Measurements from ENCODE around the gene LONP1. TPM values are rescaled to one million over a fixed set of nuclear protein-coding genes. Genes with fewer than 3 reads are reported as not detected.
A peak's percentile ranks its signal among the peaks of the same experiment; 100 is the strongest.
"Not testable (repeated sequence)": the region's sequence is repeated elsewhere in the genome, so short reads cannot be mapped to it uniquely, and the experiment has no call there.

LONP1 gene, protein sequence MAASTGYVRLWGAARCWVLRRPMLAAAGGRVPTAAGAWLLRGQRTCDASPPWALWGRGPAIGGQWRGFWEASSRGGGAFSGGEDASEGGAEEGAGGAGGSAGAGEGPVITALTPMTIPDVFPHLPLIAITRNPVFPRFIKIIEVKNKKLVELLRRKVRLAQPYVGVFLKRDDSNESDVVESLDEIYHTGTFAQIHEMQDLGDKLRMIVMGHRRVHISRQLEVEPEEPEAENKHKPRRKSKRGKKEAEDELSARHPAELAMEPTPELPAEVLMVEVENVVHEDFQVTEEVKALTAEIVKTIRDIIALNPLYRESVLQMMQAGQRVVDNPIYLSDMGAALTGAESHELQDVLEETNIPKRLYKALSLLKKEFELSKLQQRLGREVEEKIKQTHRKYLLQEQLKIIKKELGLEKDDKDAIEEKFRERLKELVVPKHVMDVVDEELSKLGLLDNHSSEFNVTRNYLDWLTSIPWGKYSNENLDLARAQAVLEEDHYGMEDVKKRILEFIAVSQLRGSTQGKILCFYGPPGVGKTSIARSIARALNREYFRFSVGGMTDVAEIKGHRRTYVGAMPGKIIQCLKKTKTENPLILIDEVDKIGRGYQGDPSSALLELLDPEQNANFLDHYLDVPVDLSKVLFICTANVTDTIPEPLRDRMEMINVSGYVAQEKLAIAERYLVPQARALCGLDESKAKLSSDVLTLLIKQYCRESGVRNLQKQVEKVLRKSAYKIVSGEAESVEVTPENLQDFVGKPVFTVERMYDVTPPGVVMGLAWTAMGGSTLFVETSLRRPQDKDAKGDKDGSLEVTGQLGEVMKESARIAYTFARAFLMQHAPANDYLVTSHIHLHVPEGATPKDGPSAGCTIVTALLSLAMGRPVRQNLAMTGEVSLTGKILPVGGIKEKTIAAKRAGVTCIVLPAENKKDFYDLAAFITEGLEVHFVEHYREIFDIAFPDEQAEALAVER
- 95.6 and 116 TPM in 2 replicates for total RNA-seq (2014; rRNA removed; shearing (Covaris generic))

DNA sequence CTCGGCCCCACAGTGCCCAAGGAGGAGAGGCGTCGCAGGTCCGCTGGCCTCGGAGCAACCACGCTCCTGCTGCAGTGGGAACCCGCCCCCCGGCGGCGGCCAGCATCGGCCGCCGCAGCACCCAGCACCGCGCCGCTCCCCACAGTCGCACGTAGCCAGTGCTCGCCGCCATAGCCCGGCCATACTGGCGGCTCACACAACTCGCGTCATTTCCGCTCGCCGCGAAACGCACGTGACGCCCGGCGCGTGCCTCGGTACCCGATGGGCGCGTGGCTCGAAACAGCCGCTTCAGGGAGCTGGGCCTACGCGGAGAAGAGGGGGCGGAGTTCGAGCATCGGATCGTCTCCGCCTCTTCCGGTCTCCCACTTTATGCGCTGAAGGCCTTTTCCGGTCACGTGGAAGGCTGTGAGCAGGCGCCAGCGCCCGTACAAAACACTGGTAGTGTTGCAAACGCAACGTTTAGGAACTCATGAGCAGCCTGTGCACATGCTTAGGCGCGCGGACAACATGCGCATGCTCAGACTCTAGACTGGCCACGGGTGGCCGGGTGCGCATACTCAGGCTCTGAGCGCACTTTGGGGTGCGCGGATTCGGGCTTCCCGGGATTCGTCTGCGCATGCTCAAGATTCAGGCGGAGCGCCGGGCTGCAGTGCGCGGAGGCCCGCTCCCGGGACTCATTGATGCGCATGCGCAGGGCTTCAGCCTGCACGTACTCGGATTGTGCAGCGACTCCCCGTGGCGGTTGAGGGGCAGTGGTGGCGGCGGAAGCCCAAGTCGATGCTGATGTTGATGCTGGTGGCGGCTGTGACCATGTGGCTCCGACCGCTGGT, at the start of gene LONP1, which contains the start of gene CATSPERD:
Gene LONP1, minus strand, starts transcription at position 186 of the 830 bp plus-strand sequence. Its CDS starts 14 bp downstream, at position 172.
Gene CATSPERD, plus strand, starts transcription at position 677 of the 830 bp plus-strand sequence. Its CDS starts 101 bp downstream, at position 778.
- Histone ChIP-seq H3K4me1 (replicated peaks) (peaks cover 15% of the 10 kb centered on the region), H3K36me3 (peaks cover 18% of the 10 kb centered on the region), H3K27me3 (replicated peaks) (0 out of 2 replicates have a peak, but pooled peaks cover 2% of the 10 kb centered on the region), H3K4me3 (peak within 1 kb of the TSS; percentile 74), H3K27ac (peak within 1 kb of the TSS; percentile 72), H3K9me3 (replicated peaks) (no peaks in the 10 kb centered on the region)
- DNase-seq (ENCODE audit: low read depth in 1 of 2, low spot score in 2 of 2): peak; percentile 98 to 100

DNA sequence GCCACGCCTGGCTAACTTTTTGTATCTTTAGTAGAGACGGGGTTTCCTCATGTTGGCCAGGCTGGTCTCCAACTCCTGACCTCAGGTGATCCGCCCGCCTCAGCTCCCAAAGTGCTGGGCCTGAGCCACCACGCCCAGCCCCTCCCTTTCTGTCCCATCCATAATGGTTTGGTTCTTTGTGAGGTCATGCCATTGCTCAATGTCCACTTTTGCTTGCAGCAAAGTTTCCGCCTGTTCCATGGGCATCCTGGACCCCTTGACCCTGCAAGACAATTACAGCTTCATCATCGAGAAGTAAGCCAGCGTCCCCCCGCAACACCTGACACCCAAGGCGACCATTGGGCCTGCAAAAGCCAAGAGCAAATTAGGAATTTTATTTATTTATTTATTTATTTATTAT, 48.0 kb upstream of the LONP1 start:
- H3K27ac ChIP-seq: no peak overlapping the region
- DNase-seq (ENCODE audit: low read depth in 1 of 2, low spot score in 2 of 2): no peak
- no peaks in the 10 kb centered on the region for H3K9me3 ChIP-seq (replicated peaks)
- H3K4me3 ChIP-seq: no peak overlapping the region
- H3K36me3 ChIP-seq: no peaks in the 10 kb centered on the region
- no peaks in the 10 kb centered on the region for H3K27me3 ChIP-seq (replicated peaks)
- H3K4me1 ChIP-seq (replicated peaks): no peaks in the 10 kb centered on the region

DNA sequence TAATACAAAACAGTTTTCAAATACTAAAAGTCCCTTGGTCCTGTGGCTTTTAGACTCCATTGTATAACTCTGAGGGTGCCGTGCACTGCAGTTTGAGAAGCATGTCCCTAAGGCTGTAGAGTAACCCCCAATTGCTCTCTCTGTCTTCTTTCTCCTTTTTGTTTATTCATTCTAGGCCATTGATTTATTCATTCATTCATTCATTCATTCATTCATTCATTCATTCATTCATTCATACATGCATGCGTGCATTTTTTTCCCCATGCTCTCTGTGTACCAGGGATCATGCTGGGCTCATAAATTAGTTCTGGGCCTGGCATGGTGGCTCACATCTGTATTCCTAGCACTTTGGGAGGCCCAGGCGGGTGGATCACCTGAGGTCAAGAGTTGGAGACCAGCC, 45.3 kb upstream of the LONP1 start:
- no peaks in the 10 kb centered on the region for H3K9me3 ChIP-seq (replicated peaks)
- no peak overlapping the region for H3K4me3 ChIP-seq
- H3K27ac ChIP-seq: no peak overlapping the region
- no peaks in the 10 kb centered on the region for H3K36me3 ChIP-seq
- H3K4me1 ChIP-seq (replicated peaks): no peaks in the 10 kb centered on the region
- no peaks in the 10 kb centered on the region; the same call in 1 of the 2 replicates for H3K27me3 ChIP-seq (replicated peaks)
- no peak for DNase-seq (ENCODE audit: low read depth in 1 of 2, low spot score in 2 of 2)

DNA sequence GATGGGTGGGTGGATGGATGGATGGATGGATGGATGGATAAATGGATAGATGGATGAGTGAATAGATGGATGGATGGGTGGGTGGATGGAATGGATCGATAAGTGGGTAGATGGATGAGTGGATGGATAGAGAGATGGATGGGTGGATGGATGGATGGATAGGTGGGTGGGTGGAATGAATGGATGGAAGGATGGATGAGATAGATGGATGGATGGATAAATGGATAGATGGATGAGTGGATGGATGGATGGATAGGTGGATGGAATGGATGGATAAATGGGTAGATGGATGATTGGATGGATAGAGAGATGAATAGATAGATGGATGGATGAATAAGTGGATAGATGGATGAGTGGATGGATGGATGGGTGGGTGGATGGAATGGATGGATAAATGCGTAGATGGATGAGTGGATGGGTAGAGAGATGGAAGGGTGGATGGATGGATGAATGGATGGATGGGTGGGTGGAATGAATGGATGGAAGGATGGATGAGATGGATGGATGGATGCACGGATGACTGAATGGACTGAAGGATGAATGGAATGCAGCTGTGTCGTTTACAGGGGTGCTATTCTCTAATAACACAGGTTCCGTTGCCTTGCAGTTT, 42.8 kb upstream of the LONP1 start:
- H3K9me3 ChIP-seq (replicated peaks): no peaks in the 10 kb centered on the region
- DNase-seq (ENCODE audit: low read depth in 1 of 2, low spot score in 2 of 2): no peak
- no peak overlapping the region for H3K27ac ChIP-seq
- H3K4me1 ChIP-seq (replicated peaks): no peaks in the 10 kb centered on the region
- no peaks in the 10 kb centered on the region for H3K36me3 ChIP-seq
- no peaks in the 10 kb centered on the region; the same call in 1 of the 2 replicates for H3K27me3 ChIP-seq (replicated peaks)
- no peak overlapping the region for H3K4me3 ChIP-seq

DNA sequence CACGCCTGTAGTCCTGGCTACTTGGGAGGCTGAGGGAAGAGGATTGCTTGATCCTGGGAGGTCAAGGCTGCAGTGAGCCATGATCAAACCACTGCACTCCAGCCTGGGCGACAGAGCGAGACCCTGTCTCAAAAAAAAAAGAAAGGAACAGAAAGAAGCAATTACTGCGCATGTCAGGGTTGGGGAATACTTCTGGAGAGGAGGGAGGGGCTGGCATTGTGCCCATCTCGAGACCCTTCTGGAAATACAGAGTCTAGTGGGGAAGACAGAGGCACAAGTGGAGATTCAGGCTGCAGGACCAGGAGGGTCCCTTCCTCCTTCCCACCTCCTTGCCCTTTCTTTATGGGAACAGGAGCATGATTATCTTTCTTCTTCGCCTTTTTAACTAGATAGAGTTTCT, 33.8 kb upstream of the LONP1 start:
- H3K4me1 ChIP-seq (replicated peaks): no peaks in the 10 kb centered on the region
- no peaks in the 10 kb centered on the region for H3K9me3 ChIP-seq (replicated peaks)
- no peak overlapping the region for H3K4me3 ChIP-seq
- H3K27ac ChIP-seq: no peak overlapping the region
- DNase-seq (ENCODE audit: low read depth in 1 of 2, low spot score in 2 of 2): no peak
- no peaks in the 10 kb centered on the region for H3K36me3 ChIP-seq
- no peaks in the 10 kb centered on the region for H3K27me3 ChIP-seq (replicated peaks)

DNA sequence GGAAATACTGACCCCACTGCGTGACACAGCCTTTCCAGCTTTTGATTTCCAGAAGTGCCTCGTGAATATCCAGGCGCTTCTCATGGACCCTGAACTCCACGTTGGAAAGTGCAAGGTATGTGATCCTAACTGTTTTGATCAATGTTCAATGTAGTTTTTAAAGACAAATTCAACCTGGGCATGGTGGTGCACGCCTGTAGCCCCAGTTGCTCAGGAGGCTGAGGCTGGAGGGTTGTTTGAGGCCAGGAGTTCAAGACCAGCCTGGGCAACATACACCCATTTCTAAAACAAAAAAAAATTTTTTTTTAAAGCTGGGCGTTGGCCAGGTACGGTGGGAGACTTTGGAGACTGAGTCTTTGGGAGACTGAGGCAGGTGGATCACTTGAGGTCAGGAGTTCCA, 31.8 kb upstream of the LONP1 start:
- H3K27ac ChIP-seq: no peak overlapping the region
- H3K27me3 ChIP-seq (replicated peaks): peaks cover 4% of the 10 kb centered on the region; the same call in 1 of the 2 replicates
- H3K4me1 ChIP-seq (replicated peaks): no peaks in the 10 kb centered on the region
- H3K36me3 ChIP-seq: no peaks in the 10 kb centered on the region
- H3K9me3 ChIP-seq (replicated peaks): no peaks in the 10 kb centered on the region
- no peak for DNase-seq (ENCODE audit: low read depth in 1 of 2, low spot score in 2 of 2)
- no peak overlapping the region for H3K4me3 ChIP-seq

DNA sequence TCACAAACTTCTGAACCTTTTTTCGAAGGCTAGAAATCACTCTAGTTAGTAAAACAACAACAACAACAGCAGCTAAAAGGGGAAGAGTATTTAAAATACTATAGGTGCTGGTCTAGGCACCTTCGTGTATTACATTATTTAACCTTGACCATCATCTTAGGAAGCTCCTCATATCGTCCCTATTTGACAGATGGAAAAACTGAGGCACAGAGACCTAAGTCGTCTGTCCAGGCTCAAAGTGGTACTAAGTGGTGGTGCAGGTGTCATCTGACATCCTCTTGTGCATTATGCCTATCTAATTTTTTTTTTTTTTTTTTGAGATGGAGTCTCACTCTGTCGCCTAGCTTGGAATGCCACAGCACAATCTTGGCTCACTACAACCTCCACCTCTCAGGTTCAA, 29.6 kb upstream of the LONP1 start:
- H3K27ac ChIP-seq: no peak overlapping the region
- H3K27me3 ChIP-seq (replicated peaks): peaks cover 12% of the 10 kb centered on the region
- H3K9me3 ChIP-seq (replicated peaks): no peaks in the 10 kb centered on the region
- H3K4me1 ChIP-seq (replicated peaks): no peaks in the 10 kb centered on the region
- no peak for DNase-seq (ENCODE audit: low read depth in 1 of 2, low spot score in 2 of 2)
- no peak overlapping the region for H3K4me3 ChIP-seq
- H3K36me3 ChIP-seq: no peaks in the 10 kb centered on the region

DNA sequence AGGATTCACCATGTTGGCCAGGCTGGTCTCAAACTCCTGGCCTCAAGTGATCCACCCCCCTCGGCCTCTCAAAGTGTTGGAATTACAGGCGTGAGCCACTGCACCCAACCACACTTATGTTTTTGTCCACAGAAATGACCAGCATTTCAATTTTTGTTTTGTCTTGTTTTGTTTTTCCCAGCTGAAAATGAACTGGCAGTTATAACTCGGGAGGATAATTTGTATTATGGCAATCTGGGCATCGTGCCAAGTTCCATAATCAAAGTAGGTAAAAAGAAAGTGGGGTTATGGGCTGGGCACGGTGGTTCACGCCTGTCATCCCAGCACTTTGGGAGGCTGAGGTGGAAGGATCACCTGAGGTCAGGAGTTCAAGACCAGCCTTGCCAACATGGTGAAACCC, 29.0 kb upstream of the LONP1 start:
- not testable (repeated sequence) for DNase-seq (ENCODE audit: low read depth in 1 of 2, low spot score in 2 of 2); H3K27ac ChIP-seq

DNA sequence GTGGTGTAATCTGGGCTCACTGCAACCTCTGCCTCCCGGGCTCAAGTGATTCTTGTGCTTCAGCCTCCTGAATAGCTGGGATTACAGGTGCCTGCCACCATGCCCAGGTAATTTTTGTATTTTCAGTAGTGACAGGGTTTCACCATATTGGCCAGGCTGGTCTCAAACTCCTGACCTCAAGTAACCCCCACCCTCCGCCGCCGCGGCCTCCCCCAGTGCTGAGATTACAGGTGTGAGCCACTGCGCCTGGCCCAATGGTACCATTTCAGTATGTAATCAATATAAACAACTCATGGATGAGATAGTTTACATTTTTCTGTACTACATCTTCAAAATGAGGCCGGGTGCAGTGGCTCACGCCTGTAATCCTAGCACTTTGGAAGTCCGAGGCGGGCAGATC, 25.1 kb upstream of the LONP1 start:
- not testable (repeated sequence) for H3K36me3 ChIP-seq; DNase-seq (ENCODE audit: low read depth in 1 of 2, low spot score in 2 of 2); H3K27ac ChIP-seq; H3K4me3 ChIP-seq; H3K4me1 ChIP-seq (replicated peaks); H3K9me3 ChIP-seq (replicated peaks)
- H3K27me3 ChIP-seq (replicated peaks): peaks cover 12% of the 10 kb centered on the region

More for the DNA sequence above, 29.0 kb upstream of the LONP1 start:
- H3K9me3 ChIP-seq (replicated peaks); H3K4me1 ChIP-seq (replicated peaks); H3K36me3 ChIP-seq; H3K4me3 ChIP-seq: not testable (repeated sequence)
- H3K27me3 ChIP-seq (replicated peaks): peaks cover 12% of the 10 kb centered on the region

DNA sequence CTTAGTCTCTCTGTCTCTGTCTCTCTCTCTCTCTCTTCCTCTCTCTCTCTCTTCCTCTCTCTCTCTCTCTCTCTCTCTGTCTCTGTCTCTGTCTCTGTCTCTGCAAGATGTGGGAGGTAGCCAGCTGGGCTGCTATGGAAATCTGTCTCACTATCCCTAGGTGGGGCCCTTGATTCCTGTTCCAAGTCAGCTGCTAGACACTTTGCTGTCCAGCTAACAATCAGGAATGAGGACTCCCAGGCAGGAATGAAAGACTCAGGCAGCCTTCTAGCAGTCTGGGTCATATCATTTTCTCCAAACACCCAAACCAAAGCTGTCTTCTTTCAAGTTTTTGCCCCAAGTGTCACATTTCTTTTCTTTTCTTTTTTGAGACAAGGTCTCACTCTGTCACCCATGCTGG, 23.7 kb upstream of the LONP1 start:
- no peaks in the 10 kb centered on the region for H3K9me3 ChIP-seq (replicated peaks)
- no peak for DNase-seq (ENCODE audit: low read depth in 1 of 2, low spot score in 2 of 2)
- H3K36me3 ChIP-seq: no peaks in the 10 kb centered on the region
- no peak overlapping the region for H3K27ac ChIP-seq
- no peaks in the 10 kb centered on the region for H3K4me1 ChIP-seq (replicated peaks)
- H3K27me3 ChIP-seq (replicated peaks): peaks cover 12% of the 10 kb centered on the region
- H3K4me3 ChIP-seq: no peak overlapping the region

DNA sequence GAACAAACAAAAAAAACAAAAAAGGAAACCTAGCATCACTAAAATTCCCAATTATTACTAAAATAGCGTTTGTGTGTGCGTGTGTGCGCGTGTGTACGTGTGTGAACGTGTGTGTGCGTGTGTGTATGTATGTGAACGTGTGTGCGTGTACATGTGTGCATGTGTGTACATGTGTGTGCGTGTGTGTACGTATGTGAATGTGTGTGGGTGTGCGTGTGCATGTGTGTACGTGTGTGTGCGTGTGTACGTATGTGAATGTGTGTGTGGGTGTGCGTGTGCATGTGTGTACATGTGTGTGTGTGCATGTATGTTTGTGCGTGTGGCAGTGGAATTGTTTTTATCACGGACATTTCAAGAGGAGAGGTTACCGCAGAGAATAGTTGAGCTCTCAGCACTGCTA, 22.1 kb upstream of the LONP1 start:
- no peaks in the 10 kb centered on the region for H3K4me1 ChIP-seq (replicated peaks)
- DNase-seq (ENCODE audit: low read depth in 1 of 2, low spot score in 2 of 2): no peak
- H3K4me3 ChIP-seq: no peak overlapping the region
- no peaks in the 10 kb centered on the region for H3K9me3 ChIP-seq (replicated peaks)
- no peaks in the 10 kb centered on the region for H3K36me3 ChIP-seq
- no peak overlapping the region for H3K27ac ChIP-seq
- peaks cover 9% of the 10 kb centered on the region; the same call in 1 of the 2 replicates for H3K27me3 ChIP-seq (replicated peaks)

DNA sequence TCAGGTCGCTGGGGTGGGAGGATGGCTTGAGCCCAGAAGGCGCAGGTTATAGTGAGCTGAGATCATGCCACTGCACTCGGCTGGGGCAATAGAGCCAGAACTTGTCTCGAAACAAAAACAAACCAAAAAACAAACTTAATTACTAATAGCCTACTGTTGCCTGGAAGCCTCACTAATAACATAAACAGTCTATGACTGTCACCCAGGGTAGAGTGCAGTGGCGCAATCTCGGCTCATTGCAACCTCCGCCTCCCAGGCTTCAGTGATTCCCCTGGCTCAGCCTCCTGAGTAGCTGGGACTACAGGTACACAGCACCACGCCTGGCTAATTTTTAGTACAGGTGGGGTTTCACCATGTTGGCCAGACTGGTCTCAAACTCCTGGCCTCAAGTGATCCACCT, 18.5 kb upstream of the LONP1 start:
- no peak for DNase-seq (ENCODE audit: low read depth in 1 of 2, low spot score in 2 of 2)
- Histone ChIP-seq H3K27ac (no peak overlapping the region), H3K9me3 (replicated peaks) (no peaks in the 10 kb centered on the region), H3K4me3 (no peak overlapping the region), H3K27me3 (replicated peaks) (no peaks in the 10 kb centered on the region), H3K36me3 (no peaks in the 10 kb centered on the region), H3K4me1 (replicated peaks) (no peaks in the 10 kb centered on the region)

DNA sequence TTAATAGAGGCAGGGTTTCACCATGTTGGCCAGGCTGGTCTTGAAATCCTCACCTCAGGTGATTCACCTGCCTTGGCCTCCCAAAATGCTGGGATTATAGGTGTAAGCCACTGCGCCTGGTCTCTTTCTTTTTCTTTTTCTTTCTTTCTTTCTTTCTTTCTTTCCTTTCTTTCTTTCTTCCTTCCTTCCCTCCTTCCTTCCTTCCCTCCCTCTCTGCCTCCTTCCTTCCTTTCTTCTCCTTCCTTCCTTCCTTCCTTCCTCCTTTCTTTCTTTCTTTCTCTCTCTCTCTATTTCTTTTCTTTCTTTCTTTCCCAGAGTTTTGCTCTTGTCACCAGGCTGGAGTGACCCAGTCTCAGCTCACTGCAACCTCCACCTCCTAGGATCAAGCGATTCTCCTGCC, 13.2 kb upstream of the LONP1 start:
- not testable (repeated sequence) for H3K27me3 ChIP-seq (replicated peaks); H3K9me3 ChIP-seq (replicated peaks)

More for the DNA sequence above, 13.2 kb upstream of the LONP1 start:
- H3K4me3 ChIP-seq; H3K36me3 ChIP-seq; H3K4me1 ChIP-seq (replicated peaks); H3K27ac ChIP-seq; DNase-seq (ENCODE audit: low read depth in 1 of 2, low spot score in 2 of 2): not testable (repeated sequence)

Measured in SJSA1 (cell line).